NCI-H69 (cell line): ENCODE measurements around the gene ADAMTS17.
A peak's percentile ranks its signal among the peaks of the same experiment; 100 is the strongest.

Source experiments
- DNase-seq: peaks from one replicate; lab custom pipeline; 2025; lab: John Stamatoyannopoulos, UW

The ADAMTS17 gene

DNA sequence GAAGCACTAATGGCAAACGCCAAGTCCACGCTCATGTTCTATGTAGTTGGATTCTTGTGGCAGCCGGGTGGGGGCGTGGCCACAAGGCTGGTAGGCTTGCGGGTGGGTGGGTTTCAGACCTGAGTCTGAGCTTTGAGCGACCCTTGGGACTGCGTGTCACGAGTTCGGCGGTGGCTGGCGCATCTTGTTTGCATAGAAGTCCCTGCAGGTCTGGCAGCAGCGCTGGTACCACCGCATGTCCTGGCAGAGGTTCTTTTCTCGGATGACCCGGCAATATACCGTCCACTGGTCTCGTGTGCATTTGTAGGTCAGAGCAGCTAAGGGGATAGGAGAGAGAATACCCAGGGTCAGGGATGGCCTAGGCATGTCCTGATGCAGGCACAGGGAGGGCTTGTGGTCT, 367.5 kb downstream of the ADAMTS17 start:
- no peak for DNase-seq

DNA sequence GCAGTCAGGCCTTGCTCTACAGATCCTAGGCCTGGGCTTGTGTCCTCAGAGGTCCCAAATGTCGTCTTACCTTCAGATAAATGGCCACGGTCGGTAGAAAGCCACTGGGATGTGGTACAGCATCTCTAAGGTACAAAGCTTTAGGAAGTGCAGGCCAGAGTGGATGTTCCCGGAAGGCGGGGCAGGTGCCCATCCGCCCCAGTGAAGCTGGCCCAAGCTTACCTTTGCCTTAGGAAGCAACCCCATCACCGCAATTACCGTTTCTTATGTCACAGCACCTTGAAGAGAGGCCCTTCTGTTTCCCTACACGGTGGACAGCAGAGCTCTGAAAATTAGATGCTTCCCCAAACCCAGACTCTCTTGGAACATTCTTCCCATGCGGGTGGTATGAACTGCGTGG, 368.4 kb downstream of the ADAMTS17 start:
- no peak for DNase-seq

DNA sequence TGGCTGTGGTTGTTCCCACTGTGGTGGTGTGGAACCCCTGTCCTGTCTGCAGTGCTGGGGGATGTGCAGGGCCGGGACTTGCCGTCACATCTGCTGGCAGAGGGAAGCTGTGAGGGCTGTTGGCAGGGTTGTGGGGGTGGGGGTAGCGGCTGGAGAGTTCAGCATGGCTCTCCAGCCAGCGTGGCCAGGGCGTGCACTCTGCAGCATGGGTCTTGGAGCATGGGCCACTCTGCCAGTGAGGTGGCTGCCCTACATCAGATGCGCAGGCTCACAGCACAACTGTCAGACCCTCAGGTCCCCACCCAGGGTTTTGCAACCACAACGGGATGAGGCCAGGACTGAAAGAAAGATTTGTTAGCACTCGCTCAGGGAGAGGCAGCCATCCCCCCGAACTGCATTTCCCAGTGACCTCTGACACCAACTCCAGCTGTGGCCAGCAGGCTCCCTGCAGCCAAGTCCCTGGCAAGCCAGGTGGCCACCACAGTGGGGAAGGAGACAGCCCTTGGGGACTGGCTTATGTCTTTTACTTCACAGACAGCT, 370.8 kb downstream of the ADAMTS17 start:
- no peak for DNase-seq

DNA sequence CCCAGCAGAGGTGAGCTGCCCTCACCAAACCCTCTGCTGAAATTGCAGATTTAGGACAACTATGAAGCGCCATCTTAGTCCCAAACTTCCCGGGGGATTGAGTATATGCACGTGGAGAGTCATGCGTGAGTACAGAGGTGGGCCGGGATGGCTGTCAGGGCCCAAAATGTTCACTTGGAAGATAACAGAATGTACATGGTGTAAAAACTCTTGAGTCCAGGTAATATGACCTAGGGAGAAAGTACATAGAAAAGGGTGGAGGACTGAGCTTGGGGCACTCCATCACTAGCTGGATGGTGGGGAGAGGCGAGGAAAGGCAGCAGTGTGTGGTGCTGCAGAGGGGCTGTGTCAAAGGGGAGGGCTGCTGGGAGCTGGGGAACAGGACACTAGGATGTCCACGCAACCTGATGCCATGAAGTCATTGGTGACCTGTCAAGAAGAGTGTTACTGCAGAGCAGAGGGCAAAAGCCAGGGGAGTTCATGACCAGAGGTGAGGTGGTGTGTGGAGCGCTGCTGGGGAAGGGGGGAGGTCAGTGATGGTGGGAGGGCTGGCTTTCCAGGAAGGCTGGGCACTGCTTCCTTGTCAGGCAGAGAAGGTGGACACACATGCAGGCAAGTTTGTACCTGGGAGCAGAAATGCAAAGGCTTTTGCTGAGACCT, 372.4 kb downstream of the ADAMTS17 start:
- DNase-seq: no peak

DNA sequence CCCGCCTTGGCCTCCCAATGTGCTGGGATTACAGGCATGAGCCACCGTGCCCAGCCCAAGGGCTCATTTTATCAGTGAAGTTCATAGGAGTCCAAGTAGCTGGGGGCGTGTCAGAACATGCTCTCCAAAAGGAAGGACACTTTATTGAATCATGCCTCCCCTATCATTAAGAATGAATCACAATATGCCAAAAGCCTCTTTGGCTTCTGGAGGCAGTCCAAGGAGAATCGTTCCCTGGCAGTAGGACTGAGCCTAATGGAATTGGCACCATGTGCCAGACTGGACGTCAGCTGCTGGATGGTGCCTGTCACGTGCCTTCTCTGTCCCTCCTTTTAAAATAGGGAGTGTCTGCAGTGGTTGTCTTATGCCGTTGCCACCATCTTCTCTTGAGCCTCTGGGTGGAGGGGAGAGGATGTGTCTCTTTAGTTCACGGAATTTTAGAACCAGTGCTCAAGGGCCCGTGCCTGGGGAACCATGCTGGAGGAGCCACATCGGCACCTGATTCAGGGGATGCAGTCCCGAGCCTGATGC, 373.9 kb downstream of the ADAMTS17 start:
- DNase-seq: peak; percentile 18

DNA sequence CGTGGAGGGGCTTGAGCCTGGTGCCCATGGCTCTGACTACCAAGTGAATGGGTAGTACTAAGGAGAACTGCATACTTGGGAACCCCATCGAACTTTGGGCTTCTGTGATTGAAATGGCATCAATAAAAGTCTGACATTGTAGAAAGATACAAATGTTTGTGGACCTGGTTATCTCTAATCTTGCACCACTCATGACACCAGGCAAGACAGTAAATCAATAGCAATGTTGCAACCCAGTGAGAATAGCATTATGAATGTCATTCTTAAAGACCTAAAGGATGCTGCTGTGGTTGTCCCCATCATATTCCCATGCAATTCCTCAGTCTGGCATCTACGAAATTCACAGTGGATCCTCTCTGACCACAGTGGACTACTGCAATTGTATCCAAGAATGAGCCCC, 375.0 kb downstream of the ADAMTS17 start:
- DNase-seq: no peak

DNA sequence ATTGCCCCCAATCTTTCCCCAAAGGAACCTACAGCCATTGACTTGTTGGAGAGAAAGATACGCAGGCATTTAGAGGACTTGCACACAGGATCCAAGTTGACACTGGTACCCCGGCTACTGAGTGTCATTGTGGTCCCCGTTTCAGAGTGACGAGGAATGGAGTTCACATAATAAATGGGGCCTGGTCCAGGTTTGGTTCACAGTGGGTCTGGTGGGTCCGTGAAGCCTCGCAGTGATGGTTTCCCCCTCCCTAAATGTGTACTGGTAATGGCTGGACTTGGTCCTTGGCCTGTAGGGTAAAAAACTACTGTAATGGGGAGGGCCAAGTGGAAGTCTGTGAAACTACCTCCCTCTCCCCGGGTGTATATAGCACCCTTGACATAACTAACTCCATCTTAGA, 376.4 kb downstream of the ADAMTS17 start:
- no peak for DNase-seq

DNA sequence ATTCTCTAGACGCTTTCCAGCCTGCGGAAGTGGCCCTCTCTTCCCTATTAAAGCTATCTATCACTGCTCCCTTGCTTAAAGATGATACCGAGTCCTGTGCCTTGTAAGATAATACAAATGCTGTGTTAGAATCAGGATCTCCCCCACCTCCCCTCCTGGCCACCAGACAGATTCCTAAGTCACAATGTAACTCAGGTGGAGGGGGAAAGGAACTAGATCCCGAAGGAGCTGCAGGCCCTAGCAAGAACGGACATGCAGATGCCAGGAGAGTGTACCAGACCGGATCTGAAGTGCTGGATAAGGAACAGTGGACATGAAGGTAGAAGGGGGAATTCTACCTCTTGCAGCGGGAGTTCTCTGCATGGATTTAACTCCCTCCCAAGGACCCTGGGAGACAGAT, 377.8 kb downstream of the ADAMTS17 start:
- no peak for DNase-seq

DNA sequence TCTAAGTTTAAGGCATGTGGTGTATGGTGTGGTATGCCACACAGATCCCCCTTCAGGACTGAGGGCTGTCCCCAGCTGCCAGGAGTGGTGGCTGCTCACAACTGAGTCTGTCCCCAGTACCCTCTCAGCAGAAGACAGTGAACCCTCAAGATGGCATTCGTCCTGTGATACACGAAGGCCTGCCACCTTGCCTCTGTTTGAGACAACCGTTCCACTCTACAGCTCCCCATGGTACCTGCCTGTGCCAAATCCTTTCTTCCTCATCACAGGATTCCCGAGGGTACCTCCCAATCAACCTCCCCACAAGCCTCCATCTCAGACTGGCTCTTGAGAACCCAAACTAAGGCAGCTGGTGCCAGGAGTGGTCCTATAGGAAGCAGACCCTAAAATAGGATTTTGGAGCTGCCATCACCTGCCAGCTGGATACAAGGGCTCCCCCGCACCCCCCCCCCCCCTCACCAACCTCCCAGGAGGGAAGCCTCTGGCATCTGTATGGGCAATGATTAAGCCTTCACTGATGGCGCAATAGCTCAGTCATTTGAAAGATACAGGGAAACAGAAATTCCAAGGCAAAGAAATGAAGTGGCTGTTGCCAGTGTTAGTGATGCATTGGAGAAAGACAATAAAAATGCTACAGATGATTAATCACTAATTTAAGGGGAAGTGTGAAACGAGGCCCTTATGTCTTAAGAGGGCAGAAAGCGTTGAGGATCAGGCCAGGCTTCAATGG, 378.5 kb downstream of the ADAMTS17 start:
- no peak for DNase-seq

DNA sequence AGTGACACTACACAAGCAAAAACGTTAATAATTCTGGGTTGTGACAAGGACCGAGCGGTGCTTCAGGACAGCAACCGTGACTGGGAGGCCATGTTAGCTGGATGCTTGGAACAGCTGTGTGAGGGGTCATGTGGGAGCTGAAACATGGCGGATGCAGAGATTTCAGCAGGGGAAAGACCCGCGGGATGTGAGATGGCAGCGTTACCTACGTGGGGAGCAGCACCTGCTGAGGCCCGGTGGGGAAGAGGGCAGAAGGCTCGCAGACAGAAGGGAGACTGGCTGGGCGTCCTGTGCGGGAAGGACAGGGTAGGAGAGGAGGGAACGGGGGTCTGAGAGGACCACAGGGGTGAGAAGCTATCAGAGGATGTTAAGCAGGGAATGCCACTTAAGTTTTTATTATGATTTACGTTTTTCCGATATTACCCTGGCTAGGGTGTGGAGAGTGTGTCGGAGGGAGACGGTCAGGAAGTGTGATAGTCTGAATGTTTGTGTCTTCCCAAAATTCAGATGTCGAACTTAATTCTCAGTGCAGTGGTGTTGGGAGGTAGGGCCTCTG, 379.7 kb downstream of the ADAMTS17 start:
- no peak for DNase-seq

DNA sequence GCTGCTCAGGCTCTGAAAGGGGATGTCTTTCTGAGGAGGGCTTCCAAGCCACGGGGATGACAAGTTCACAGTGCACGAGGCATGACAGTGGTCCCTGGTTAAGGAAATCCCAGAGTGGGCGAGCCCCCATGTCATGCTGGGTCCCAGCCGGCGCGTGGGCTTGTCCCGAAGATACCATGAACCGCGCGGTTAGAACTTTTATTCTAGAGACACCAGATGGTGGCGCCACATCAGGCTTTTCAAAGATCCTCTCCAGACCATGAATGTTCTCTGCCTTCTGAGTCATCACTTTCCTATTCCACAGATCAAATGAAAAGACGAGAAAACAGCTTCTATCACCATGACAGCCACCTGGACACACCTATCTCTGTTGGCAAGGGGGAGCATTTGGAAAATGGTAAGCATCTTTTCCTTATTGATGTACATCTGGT, 380.7 kb downstream of the ADAMTS17 start:
- DNase-seq: no peak

DNA sequence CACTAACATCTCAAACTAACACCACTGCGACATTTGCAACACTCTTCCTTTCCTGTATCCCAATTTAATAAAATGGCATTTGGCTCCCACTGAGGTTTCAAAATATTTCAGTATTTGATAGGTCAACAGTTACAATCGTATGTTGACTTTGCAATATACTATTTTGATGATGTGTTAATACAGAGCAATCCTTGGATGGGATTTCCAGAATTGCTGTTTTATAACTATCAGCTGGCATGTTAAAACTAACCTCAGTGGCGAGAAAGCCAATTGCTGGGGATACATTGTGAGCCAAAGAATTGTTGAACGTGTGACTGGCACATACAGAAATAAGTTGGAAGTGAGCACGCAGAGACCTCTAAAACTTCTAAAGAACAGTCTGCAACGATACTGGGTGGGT, 382.4 kb downstream of the ADAMTS17 start:
- no peak for DNase-seq

DNA sequence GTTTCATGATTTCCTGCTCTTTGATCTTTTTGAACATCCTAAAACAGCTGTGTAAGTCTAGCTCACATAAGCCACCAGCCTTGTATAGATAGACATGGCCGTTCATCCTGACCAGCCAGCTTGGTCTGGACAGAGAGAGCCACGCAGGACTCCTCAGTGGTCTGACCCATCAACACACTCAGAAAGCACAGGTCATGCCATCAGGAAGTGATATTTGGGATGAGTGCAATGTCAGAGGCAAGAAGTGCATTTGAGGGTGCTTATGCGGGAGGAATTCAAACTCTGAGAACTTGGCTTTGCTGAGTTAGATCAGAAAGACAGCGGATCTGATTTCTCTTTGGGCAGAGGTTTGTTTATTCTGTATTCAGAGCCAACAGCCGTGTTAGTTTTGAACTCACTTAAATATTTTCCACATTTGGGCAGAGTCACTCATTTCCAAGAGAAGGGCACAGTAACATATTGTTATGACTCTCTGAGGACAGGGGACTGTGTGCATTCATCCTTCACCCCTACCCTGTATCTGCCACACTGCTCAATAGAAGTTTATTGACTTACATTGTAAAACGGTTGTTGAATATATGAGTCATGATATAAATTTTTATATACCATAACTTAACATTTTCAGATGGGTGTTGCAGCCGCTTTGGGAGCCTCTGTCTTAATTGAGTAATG, 383.2 kb downstream of the ADAMTS17 start:
- DNase-seq: no peak

DNA sequence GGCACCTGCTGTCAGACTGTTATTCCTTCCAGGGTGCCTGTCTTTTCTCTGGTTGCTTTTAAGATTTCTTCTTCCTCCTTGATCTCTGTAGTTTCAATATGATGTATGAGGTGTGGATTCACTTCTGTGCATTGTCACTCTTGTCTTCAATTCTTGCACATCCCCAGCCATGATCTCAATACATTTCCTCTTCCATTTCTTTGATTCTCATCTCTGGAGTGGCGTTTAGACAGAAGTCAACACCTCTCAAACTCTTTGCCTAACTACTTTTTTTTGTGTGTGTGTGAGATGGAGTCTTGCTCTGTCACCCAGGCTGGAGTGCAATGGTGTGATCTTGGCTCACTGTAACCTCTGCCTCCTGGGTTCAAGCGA, 384.1 kb downstream of the ADAMTS17 start:
- no peak for DNase-seq

DNA sequence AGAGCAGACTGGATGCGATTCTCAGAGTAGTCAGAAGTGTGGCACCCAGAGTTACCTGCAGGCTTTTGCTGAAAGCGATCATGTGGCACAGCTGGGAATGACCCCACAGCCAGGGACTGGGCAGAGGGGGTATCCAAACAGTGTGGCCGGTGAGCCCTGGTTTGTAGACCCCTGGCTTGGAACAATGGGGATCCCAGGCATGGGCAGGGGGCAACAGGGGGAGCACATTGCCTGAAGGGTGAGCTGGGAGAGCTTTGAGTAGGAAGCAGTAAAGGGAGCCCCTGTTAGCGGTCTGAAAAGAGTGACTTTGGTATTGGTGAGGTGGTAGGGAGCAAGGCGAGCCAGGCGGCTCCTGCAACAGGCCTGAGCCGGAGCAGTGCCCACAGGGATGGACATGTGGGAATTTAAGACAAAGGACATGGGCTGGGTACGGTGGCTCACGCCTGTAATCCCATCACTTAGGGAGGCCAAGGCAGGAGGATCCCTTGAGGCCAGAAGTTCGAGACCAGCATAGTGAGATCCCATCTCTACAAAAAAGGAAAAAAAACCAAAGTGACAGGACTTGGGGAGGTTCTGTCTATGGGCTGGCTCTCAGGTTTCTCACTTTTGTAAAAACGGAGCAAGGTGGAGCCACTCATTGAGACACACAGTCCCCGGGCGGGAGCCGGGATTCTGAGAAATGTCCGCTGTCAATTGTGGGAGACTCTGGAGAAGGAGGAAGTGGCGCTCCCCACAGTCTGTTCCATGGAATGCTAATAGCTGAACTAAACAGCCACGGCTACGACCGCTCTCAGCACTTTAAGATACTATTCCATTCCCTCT, 384.7 kb downstream of the ADAMTS17 start:
- no peak for DNase-seq

DNA sequence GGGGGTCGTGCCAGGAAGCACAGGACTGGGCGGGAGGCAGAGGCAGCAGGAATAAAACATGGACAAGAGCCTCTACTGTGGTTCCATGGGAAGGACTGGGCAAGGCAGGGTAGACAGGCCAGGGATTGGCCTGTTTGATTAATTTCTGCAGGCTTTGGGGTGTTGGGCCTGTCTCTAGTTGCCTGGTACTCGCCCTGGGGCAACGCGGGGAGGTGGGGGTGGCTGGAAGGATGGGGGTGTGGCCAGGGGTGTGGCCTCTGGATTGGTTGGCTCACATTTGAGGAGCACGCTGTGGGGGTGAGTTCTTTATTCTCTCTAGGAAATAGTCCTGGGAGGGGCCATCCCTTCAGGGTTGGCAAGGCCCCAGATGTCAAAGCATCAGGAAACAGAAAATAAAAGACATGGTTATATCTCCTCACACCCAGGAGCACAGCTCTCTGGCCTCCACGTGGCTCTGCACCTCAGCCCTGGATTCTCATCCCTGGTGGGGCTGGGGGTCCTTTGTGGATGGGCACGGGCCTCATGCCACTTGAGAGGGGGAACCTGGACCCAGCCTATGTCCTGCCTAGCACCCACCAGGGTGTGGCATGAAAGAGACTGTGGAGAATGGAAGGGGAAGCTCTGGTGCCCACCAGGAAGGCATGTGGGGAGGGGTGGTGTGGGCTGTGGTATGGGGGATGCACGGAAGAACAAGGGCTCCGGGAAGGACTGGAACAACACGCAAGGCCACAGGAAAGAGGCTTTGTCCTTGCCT, 385.6 kb downstream of the ADAMTS17 start:
- DNase-seq: no peak

DNA sequence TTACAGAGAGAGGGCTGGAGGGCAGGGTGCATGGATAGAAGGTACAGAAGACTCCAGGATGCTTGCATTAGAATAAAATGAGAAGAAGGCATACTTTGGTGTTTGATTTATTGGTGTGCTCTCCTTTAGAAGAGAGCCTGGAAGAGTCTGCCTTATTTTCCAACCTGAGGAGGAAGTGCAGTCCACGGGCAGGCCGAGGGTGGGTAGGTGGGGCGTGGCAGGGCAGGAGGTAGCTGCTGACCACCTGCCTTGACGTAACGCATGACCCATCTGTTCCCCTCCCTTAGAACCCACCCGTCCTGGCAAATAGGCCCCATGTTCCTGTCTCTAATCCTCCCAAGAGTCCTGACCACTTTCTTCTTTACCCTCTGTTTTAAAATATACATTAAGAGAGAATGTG, 386.2 kb downstream of the ADAMTS17 start:
- no peak for DNase-seq

DNA sequence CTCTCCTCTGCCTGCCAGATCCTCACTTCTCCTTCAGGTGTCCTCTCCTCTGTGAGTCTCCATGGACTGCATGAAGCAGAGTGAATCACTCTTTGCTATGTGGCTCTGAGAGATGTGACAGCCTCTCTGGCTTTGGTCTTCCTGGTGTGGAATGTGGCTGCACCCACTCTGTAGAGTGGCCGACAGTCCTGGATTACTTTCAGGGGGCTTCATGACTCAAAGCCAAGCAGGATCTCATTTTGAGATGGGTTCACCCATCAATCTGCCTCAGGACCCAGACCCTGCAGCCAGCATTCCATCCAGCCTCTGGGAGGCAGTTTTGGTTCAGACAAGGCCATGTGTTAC, 386.6 kb downstream of the ADAMTS17 start:
- no peak for DNase-seq

DNA sequence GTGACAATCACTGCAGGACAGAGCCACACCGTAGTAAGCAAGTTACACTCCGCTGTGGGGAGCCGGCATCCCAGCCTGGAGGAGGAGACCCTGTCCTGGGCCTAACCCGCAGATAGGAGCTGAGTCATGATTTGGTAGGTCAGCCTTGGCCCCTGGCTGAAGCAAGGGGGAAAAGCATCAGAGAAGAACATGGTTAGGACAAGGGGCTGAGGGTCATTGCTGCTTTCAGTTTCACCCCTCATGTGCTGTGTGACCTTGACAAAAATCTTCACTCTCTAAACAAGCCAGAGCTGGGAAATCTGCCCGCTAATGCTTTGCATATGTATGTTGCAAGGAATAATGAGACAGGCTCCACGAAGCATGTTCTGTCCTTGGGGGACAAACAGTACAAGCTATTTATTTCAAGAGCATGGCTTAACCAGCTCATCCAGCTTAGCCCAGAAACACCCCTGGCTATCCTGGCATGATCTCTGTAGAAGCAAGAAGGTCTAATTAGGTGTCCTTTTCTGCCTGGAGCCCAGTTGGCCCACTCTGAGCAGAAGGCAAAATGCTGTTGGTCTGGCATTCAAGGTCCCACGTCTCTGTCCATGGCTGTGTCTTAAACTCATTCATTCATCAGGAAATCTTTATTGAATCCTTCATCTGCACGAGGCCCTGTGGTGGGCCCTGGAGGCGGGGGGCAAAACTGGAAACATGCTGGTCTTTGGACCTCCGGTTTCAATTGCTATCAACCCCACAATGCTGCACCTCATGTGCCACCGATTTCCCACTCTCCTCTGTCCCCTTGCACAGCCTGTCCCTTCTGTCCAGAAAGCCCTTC, 387.2 kb downstream of the ADAMTS17 start:
- DNase-seq: no peak

DNA sequence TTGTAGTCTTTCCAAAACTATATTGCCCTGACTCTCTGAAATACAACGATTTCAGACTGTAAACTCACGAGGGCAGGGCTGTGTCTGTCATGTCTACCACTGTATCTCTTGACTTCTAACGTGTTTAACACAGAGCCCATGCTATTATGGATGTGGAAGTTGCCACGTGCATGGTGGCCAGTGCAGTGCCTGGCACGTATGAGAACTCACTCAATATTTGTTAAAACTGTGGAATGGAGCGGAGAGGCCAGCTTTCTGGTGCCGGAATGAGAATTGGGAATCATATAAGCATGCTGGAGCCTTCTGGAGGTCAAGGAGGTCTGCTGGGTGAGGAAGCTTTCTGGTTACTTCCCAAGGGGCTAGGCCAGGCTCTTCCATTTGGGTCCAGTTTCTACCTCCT, 387.9 kb downstream of the ADAMTS17 start:
- no peak for DNase-seq
